Kidney (tissue), 14 donors: Measurements from ENCODE around the gene BMERB1. TPM values are rescaled to one million over a fixed set of nuclear protein-coding genes. Genes with fewer than 3 reads are reported as not detected.
A peak's percentile ranks its signal among the peaks of the same experiment; 100 is the strongest.
"Not testable (repeated sequence)": the region's sequence is repeated elsewhere in the genome, so short reads cannot be mapped to it uniquely, and the experiment has no call there.

Experiments
- DNase-seq, 5 donors: peaks; one replicate each; pipeline ENCODE4 v3.0.0-alpha.2; 2013 to 2020
- FAIRE-seq: peaks from 2 replicates; lab custom pipeline; 2012; peaks lifted over from hg19 to GRCh38; lab: Jason Lieb, UNC
- H3K27ac ChIP-seq, 2 donors: one replicate each; pipeline ENCODE4 v1.7.0; 2013; ENCODE audit warnings: low read depth in 2 of 2, low read length in 2 of 2, inconsistent platforms in 1 of 2
- H3K27me3 ChIP-seq: one replicate; pipeline ENCODE4 v1.7.1; 2013; ENCODE audit warnings: low read length, inconsistent platforms; ENCODE audit not compliant: control insufficient read depth, insufficient read depth
- H3K36me3 ChIP-seq, 3 donors: one replicate each; pipeline versions ENCODE4 v1.7.0 to v1.7.1; 2013; ENCODE audit warnings: low read length in 3 of 3, control low read depth in 1 of 3, inconsistent platforms in 1 of 3; ENCODE audit not compliant: insufficient read depth in 3 of 3, control insufficient read depth in 2 of 3
- H3K4me1 ChIP-seq, 3 donors: one replicate each; pipeline versions ENCODE4 v1.7.0 to v1.7.1; 2013; ENCODE audit warnings: low read length in 3 of 3, inconsistent platforms in 1 of 3, low read depth in 1 of 3; ENCODE audit not compliant: control insufficient read depth in 2 of 3, insufficient read depth in 2 of 3
- H3K4me3 ChIP-seq, 3 donors: one replicate each; pipeline versions ENCODE4 v1.7.0 to v1.8.1; 2013; ENCODE audit warnings: low read length in 3 of 3, control low read depth in 1 of 3, inconsistent platforms in 1 of 3
- H3K9ac ChIP-seq, 3 donors: one replicate each; pipeline versions ENCODE4 v1.7.0 to v1.7.1; 2013; ENCODE audit warnings: low read length in 3 of 3, control low read depth in 1 of 3, inconsistent platforms in 1 of 3
- H3K9me3 ChIP-seq, 3 donors: one replicate each; pipeline versions ENCODE4 v1.7.0 to v1.7.1; 2013; ENCODE audit warnings: low read length in 3 of 3, control low read depth in 1 of 3, inconsistent platforms in 1 of 3; ENCODE audit not compliant: control insufficient read depth in 2 of 3, insufficient read depth in 1 of 3
- intact Hi-C: fragments of 100-400 bp; cut with DNase I; formaldehyde crosslinking; loops from one replicate; pipeline ENCODE4 v1.11.1; 2022
- polyA plus RNA-seq: library from polyadenylated mRNA; stranded (reverse); fragments of 350-450 nt; fragmentation: Illumina TruSeq; extraction: RNeasy Lipid Tissue Mini Kit (QIAGEN cat#74804); gene quantifications from one replicate; pipeline ENCODE4 v1.2.3, GENCODE V29; 2014; ENCODE audit warnings: low read depth, low replicate concordance; ENCODE audit not compliant: insufficient read depth
- total RNA-seq: library from RNA; stranded (reverse); fragmentation: NEBNext Ultra II Directional; extraction: Animal tissue kit (Norgen Biotek cat#: 25700); gene quantifications from one replicate; pipeline ENCODE4 v1.2.1, GENCODE V29; 2021
- TF ChIP-seq, protein P1 (sequence below): IDR thresholded peaks from 3 replicates; pipeline ENCODE4 v1.5.1; 2012; ENCODE audit warnings: mild to moderate bottlenecking, moderate library complexity, borderline replicate concordance; ENCODE audit not compliant: insufficient read depth; ENCODE audit errors: extremely low read depth
- donor health status: control.
- donor health status: control.
- donor health status: control.
- donor health status: control.
- donor health status: control.
- donor health status: DM: yes; HTN: yes; CAD: no.
- donor health status: Normal renal cell carcinoma (clear cell type).

The BMERB1 gene
- total and polyA plus RNA-seq, 2 donors from 2014 or later = 33.4 to 48.8 TPM

DNA sequence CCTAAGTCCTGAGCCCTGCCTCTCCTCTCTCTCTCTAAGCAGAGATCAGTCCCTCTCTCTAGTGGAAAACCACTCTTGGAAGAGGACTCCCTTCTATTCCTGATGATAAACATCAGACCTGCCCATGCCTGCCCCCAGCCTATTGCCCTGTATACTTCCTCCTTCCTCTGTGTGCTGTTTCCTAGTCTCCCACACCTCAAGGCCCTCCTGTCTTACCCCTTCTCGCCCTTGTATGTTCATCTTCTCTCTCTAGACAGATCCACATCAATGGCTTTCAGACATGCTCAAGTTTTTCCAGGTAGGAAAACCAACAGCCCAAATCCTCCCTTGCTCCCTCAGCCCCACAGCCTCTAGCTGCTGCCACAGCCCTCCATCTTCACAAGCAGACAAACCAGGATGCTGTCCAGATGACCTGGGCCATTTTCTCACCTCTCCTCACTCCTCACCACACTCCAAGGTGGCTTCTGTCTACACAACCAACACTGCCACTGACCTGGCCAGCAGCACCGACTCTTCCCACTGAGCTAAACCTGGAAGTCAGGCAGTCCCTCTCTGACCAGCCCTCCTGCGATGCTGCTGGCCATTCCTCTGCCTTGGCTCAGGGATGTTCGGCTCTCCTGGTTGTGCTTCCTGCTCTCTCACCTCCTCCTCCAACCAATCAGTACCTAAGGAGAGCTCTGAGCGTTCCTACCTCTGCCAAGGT lies 172.3 kb downstream of the BMERB1 start:
- intact Hi-C loops = no loop called here
- Histone ChIP-seq H3K4me1 (peaks cover 0 to 3% (median 0%) of the 10 kb centered on the region in 3 donors), H3K9ac (no peak overlapping the region), H3K36me3 (peaks cover 9 to 67% (median 47%) of the 10 kb centered on the region in 3 donors), H3K27me3 (no peaks in the 10 kb centered on the region), H3K27ac (no peak overlapping the region), H3K9me3 (no peaks in the 10 kb centered on the region), H3K4me3 (no peak overlapping the region)
- TF ChIP-seq, protein P1, sequence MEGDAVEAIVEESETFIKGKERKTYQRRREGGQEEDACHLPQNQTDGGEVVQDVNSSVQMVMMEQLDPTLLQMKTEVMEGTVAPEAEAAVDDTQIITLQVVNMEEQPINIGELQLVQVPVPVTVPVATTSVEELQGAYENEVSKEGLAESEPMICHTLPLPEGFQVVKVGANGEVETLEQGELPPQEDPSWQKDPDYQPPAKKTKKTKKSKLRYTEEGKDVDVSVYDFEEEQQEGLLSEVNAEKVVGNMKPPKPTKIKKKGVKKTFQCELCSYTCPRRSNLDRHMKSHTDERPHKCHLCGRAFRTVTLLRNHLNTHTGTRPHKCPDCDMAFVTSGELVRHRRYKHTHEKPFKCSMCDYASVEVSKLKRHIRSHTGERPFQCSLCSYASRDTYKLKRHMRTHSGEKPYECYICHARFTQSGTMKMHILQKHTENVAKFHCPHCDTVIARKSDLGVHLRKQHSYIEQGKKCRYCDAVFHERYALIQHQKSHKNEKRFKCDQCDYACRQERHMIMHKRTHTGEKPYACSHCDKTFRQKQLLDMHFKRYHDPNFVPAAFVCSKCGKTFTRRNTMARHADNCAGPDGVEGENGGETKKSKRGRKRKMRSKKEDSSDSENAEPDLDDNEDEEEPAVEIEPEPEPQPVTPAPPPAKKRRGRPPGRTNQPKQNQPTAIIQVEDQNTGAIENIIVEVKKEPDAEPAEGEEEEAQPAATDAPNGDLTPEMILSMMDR = no peak
- DNase-seq (no peak), FAIRE-seq (no peak)

DNA sequence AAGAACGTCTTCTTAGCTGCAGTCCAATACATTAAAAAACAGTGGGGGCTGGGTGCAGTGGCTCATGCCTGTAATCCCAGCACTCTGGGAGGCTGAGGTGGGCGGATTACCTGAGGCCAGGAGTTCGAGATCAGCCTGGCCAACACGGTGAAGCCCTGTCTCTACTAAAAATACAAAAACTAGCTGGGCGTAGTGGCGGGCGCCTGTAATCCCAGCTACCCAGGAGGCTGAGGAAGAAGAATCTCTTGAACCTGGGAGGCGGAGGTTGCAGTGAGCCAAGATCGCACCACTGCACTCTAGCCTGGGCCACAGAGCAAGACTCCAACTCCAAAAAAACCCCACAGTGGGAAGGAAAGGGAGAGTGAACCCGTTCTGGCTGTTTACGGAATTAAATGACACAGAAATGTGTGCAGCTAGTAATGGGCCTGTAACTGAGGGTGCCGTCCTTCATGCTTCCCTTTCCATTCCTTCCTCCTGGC lies 172.9 kb downstream of the BMERB1 start:
- FAIRE-seq, H3K4me3 ChIP-seq, intact Hi-C loops, H3K4me1 ChIP-seq, H3K9ac ChIP-seq, H3K27me3 ChIP-seq, DNase-seq, H3K9me3 ChIP-seq: not testable (repeated sequence)
- Histone ChIP-seq H3K27ac (peak overlapping the region in 1 of 2 donors; percentile 54), H3K36me3 (peaks cover 13 to 68% (median 46%) of the 10 kb centered on the region in 3 donors)

DNA sequence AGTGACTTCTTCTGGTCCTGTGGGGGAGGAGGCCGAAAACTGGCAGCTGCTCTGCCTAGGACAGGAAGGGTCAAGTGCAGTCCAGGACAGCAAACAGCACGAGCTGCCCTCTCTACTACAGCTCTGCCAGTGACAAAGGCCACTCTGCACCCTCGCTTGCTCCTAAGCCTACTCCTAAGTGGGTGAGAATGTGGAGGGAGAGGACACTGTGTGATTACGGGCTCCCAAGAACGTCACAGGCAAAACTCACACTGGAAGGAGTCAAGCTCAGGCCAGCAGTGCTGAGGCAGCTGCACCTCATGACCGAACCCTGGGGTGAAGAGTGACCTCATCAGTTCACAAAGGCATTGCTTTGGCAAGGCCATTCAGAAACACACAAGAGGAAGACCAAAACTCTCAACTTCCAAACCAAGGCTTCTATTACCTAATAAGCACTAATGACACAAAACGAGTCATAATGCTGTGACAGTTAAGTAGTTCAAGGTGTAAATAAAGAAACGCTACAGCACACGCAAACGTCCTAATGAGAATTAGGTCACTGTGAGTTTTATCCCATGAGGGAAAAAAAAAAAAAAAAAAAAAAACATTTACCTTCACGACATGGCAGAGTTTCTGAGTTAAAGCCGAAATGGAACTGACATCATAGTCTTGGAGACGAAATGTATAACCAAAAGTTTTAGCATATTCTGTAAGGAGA lies 173.5 kb downstream of the BMERB1 start:
- FAIRE-seq (no peak), DNase-seq (no peak)
- Histone ChIP-seq H3K36me3 (peaks cover 10 to 69% (median 46%) of the 10 kb centered on the region in 3 donors), H3K27me3 (no peaks in the 10 kb centered on the region), H3K4me3 (no peak overlapping the region), H3K9ac (no peak overlapping the region), H3K4me1 (peaks cover 0 to 5% (median 3%) of the 10 kb centered on the region in 3 donors), H3K27ac (peak overlapping the region in 1 of 2 donors; percentile 54), H3K9me3 (no peaks in the 10 kb centered on the region)
- TF ChIP-seq, protein P1 = no peak
- intact Hi-C loops = no loop called here
